ENCODE results near the gene KCNT1.

The KCNT1 gene

DNA sequence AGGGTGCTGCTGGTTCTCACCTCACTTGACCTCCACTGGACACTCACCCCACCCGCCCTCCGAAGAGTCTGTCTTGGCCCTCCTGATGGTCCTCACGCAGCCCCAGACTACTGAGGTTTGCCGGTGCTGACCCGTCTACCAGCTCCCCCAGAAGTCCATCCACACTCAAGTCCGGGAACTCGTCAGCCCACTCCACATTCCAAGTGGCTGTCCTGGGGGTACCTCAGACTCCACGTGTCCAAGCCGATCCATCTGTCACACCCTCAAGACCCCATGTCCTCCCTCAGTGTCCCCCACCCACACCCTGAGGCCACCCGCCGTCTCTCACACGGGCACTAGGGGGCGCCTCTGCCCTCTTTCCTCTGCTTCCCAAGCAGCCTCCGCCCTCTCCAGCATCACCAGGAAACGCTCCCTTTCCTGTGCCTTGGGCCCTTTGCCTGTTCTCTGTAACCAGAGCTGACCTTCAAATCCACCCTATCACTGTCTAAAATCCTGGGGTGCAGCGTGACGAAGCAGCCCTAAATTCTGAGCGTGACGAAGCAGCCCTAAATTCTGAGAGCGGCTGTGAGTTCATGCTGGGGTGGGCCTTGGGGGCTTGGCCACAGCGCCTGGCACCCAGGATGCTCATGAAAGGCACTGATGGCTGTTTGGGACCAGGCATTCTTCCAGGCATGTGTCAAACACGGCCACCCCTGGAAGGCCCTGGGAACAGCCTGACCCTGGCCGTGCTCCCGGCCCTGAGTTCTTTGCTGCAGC lies 95.7 kb downstream of the KCNT1 start:
- peak; percentile 67 for DNase-seq (ENCODE audit: low read depth, low spot score)

- DNase-seq (ENCODE audit: low read depth, low spot score): no peak
These were observed 96.2 kb downstream of the KCNT1 start for GRCh38 chr9:135798263-135798585.

DNA sequence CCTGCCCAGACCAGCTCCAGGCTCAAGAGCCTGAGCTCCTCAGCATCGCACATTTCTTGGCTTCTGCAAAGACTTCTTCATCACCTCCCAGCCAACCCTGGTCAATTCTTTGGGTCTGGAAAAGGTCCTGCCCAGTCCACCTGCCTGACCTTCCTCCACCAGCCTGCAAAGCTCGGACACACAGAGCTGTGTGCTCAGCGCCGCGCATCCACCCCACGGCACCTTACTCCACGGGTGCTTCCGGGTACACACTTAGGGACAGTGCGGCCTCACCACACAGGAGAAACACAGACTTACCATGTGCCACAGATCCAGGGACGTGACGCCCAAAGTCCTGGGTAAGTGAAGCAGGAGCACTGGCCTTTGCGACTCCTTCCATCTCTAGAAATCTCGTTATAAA lies 97.3 kb downstream of the KCNT1 start:
- no peak for DNase-seq (ENCODE audit: low read depth, low spot score)

- no peak for DNase-seq (ENCODE audit: low read depth, low spot score)
These were observed 99.1 kb downstream of the KCNT1 start for GRCh38 chr9:135801070-135801469.

GRCh38 chr9:135802876-135803419 lies 101.0 kb downstream of the KCNT1 start:
- no peak for DNase-seq (ENCODE audit: low read depth, low spot score)

- DNase-seq (ENCODE audit: low read depth, low spot score): no peak
These were observed 101.5 kb downstream of the KCNT1 start for GRCh38 chr9:135803441-135803840.

- DNase-seq (ENCODE audit: low read depth, low spot score): peak; percentile 39
These were observed 102.8 kb downstream of the KCNT1 start for GRCh38 chr9:135804581-135805421.

DNA sequence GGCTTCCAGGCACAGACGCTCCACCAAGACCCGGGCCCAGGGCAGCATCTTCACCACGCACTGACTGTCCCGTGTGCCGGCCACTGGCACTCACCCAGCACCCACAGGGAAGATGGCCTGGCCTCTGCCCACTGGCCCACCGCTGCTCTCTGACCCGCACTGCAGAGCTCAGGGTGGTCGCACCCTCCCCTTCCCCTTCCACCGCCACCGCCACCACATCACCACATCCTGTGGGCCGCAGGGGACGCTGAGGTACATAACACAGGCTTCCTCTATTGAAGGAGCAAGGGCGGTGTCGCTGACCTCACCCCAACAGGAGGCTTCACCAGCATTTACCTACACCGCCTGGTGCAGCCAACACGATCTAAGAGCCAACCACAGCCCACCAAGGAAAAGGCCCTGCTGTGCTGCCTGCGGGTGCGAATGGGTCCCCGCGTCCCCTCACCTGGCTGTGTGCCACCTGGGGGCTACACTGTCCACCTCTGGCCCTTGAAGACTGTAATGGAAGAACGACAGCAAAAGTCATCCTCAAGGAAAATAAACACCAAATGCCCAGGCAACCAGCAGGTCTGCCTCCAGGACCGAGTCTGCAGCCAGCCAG lies 103.5 kb downstream of the KCNT1 start:
- no peak for DNase-seq (ENCODE audit: low read depth, low spot score)

DNA sequence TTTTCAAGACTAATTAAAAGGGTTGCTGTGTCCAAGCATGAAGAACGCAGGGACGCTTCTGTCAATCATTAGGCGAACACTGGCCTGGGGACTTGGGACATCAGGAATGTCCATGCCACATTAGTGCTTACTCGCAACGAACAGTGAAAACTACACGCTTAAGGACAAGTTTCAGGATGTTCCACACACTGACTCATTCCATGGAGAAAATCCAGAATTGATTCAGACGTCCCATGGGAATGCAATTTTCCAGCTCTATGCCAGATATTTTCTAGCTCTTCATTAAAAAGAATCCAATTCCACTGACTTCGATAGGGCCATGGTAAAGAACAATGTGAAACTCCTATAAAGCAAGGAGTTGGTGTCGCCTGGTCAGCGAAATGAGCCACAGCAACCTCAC lies 107.2 kb downstream of the KCNT1 start:
- DNase-seq (ENCODE audit: low read depth, low spot score): peak; percentile 23

GRCh38 chr9:135810806-135811575 lies 109.0 kb downstream of the KCNT1 start:
- DNase-seq (ENCODE audit: low read depth, low spot score): no peak

GRCh38 chr9:135811801-135812200 lies 109.8 kb downstream of the KCNT1 start:
- peak; percentile 34 for DNase-seq (ENCODE audit: low read depth, low spot score)

DNA sequence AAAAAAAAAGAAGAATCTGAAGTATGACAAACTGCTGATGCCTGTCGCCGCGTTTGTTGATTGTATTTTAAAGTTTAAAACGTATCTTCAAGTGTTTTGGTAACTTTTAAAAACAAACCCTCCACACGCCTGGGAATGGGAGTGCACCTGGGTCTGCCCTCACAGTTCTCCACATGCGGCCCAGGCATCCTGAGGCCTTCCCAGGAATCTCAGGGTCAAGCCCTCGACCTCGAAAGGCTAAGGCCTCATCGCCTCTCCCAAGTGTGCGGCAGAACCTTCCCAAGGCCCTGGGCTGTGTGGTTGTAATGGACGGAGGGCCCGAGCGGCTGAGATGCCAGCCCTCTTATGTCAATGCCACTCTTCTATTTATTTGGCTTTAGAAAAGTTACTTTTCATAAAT lies 111.0 kb downstream of the KCNT1 start:
- DNase-seq (ENCODE audit: low read depth, low spot score): no peak

- no peak for DNase-seq (ENCODE audit: low read depth, low spot score)
These were observed 111.8 kb downstream of the KCNT1 start for GRCh38 chr9:135813671-135814290.

GRCh38 chr9:135814421-135815095 lies 112.6 kb downstream of the KCNT1 start:
- DNase-seq (ENCODE audit: low read depth, low spot score): no peak

- no peak for DNase-seq (ENCODE audit: low read depth, low spot score)
These were observed 113.4 kb downstream of the KCNT1 start for GRCh38 chr9:135815413-135815812.

DNA sequence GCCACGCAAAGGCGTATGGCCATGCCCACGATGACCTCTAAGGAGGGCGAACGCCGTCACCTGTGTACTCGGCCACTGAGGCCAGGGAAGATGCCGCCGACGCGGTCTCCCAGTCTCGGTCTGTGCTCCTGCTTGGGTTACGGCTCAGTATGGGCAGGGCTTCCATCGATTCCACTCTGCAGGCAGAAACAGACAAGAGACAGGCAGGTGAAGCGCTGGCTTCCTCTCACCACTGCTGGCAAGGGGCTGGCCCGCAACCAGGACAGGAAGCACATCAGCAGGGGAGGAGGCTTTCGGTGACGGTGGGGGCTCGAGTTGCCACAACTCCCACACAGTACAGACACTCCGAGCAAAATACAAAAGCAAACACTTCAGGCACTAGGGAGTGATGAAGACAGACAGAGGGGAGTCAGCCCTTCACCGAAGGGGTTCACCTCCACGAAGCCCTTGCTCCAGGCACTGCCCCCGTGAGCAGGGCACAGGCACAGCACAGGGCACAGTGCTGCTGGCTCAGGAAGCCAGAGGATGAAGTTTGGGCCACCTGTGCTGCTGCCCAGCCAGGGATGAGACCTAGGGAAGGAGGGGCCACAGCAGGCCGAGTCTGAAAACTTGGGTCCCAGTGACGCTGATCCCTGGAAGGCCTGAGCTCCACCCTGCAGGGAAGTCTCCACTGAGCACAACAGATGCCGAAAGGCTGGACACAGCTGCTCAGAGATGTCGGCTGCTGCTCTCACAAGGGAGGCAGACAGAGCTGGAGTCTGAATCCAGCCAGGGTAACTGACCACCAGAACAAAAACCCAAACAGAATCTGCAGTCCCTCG lies 114.1 kb downstream of the KCNT1 start:
- DNase-seq (ENCODE audit: low read depth, low spot score): no peak

DNA sequence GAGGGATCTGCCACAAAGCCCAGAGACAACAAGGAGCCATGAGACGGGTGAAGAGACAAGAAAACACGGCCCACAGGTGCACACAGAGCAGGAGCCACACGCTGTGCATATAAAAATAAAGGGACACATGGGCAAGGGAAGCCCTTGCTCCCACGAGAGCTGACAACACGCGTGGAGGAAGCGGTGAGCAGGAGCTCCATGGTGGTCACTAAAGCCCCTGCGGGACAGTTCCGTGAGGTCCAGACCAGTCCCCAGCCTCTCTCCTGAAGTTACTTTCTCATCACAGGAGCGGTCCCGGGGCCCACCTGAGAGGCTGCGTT lies 114.6 kb downstream of the KCNT1 start:
- DNase-seq (ENCODE audit: low read depth, low spot score): no peak

DNA sequence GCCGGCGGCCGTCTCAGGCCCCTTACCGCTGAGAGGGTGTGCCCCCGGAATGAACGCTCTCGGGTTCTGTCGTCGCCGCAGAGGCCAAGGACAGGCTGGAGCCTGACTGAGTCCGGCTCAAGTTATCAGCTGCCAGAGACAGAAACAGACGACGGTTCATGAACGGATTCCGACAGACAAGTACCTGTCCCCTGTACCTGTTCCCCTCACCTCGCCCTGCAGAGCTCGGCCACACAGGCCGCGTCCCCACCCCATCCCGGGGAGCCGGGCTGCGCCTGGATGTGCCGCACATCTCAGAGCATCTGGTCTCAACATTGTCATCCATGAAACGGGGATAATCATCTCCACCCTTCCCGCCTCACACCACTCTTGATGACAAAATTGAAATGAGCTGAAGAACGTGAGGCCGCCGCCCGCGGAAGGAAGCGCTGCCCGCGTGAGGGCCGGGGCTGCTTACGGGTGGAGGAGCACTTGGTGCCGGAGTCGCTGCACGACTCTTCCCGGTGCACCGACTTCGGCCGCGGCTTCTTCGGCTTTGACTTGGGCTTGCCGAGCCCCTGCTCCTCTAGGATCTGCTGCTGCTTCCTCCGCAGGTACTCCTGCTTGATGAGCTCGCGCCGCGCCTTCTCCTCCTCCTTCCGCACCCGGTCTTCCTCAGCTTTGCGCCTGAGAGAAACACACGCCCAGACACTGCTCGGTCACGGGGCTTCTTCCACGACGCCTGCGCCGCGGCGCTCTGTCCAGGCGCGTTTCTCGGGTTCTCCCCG lies 116.1 kb downstream of the KCNT1 start:
- DNase-seq (ENCODE audit: low read depth, low spot score): no peak
